GM12878 (cell line): ENCODE data around the gene BBS2. TPM values are rescaled to one million over a fixed set of nuclear protein-coding genes. Genes with fewer than 3 reads are reported as not detected.

ENCODE experiments used
- ATAC-seq: fragments of 200-7000 bp; cut with Tn5 transposase; 3 replicates; pipeline ENCODE4 v1.9.1; 2020; ENCODE audit warnings: mild to moderate bottlenecking, moderate library complexity
- BruUV-seq: library from RNA; stranded (reverse); fragments of 400-500 nt; replicated peaks from 2 replicates; lab custom pipeline; 2021; lab: Mats Ljungman, UMichigan
- CTCF ChIA-PET: fragments of 300-600 bp; sonication (Branson Sonifier 250); formaldehyde crosslinking; extraction: SDS; loops from one replicate; lab custom pipeline; 2021; ENCODE audit warnings: inconsistent platforms; lab: Yijun Ruan, JAX
- POLR2A ChIA-PET: fragments of 350-600 bp; formaldehyde crosslinking; extraction: SDS; loops from one replicate; lab custom pipeline; 2021; ENCODE audit warnings: inconsistent platforms; lab: Charles Lee
- RAD21 ChIA-PET: fragments of 300-600 bp; sonication (Branson Sonifier 250); formaldehyde crosslinking; loops from one replicate; lab custom pipeline; 2023; ENCODE audit warnings: antibody characterized with exemption; ENCODE audit not compliant: unreplicated experiment; lab: Charles Lee
- SMC1A ChIA-PET: fragments of 300-600 bp; sonication (Branson Sonifier 250); formaldehyde crosslinking; loops from one replicate; lab custom pipeline; 2023; ENCODE audit not compliant: unreplicated experiment, uncharacterized antibody; lab: Charles Lee
- DNase-seq: peaks from one replicate; pipeline ENCODE4 v3.0.0-alpha.2; 2011; ENCODE audit warnings: low read depth, low spot score
- FAIRE-seq: peaks from 3 replicates; lab custom pipeline; 2011; peaks lifted over from hg19 to GRCh38; lab: Jason Lieb, UNC
- H2AFZ ChIP-seq: 2 replicates; pipeline ENCODE4 v1.6.0; 2011; ENCODE audit warnings: low read depth, low read length, control low read depth; ENCODE audit not compliant: control insufficient read depth
- H3K27ac ChIP-seq: 2 replicates; pipeline ENCODE4 v1.5.1; 2011; ENCODE audit warnings: control low read depth; ENCODE audit not compliant: control insufficient read depth, insufficient read depth
- H3K27me3 ChIP-seq, 2 experiments: replicated peaks in 1 of 2; 2 replicates each; pipeline versions ENCODE4 v1.6.0 to v1.6.1; 2011; ENCODE audit warnings: low read length in 1 of 2; ENCODE audit not compliant: control insufficient read depth in 2 of 2, insufficient read depth in 2 of 2
- H3K36me3 ChIP-seq, 2 experiments: 2 replicates each; pipeline ENCODE4 v1.5.1; 2011; ENCODE audit warnings: low read length in 1 of 2; ENCODE audit not compliant: control insufficient read depth in 2 of 2, insufficient read depth in 2 of 2
- H3K4me1 ChIP-seq: 2 replicates; pipeline ENCODE4 v1.6.1; 2011; ENCODE audit warnings: mild to moderate bottlenecking, low read length, moderate library complexity, mixed read lengths; ENCODE audit not compliant: control insufficient read depth, insufficient read depth
- H3K4me2 ChIP-seq: 2 replicates; pipeline ENCODE4 v1.6.0; 2011; ENCODE audit warnings: control low read depth; ENCODE audit not compliant: control insufficient read depth, insufficient read depth
- H3K4me3 ChIP-seq: fragments of 200-600 bp; sonication (generic); 2 replicates; pipeline ENCODE4 v1.5.1; 2016
- H3K79me2 ChIP-seq: 2 replicates; pipeline ENCODE4 v1.6.0; 2011; ENCODE audit warnings: low read length; ENCODE audit not compliant: control insufficient read depth, insufficient read depth
- H3K9ac ChIP-seq: 2 replicates; pipeline ENCODE4 v1.8.0; 2011; ENCODE audit warnings: low read length, control low read depth, mixed read lengths; ENCODE audit not compliant: control insufficient read depth, insufficient read depth
- H3K9me3 ChIP-seq: replicated peaks from 3 replicates; pipeline ENCODE4 v1.5.1; 2011; ENCODE audit warnings: mild to moderate bottlenecking, low read length; ENCODE audit not compliant: control insufficient read depth, insufficient read depth
- H4K20me1 ChIP-seq: 2 replicates; pipeline ENCODE4 v1.6.0; 2011; ENCODE audit not compliant: control insufficient read depth, insufficient read depth
- ASH2L ChIP-seq: fragments of 300-600, 200-600 bp; sonication (generic); IDR thresholded peaks from 2 replicates; pipeline ENCODE4 v1.6.1; 2017; ENCODE audit warnings: low read depth, mild to moderate bottlenecking, borderline replicate concordance
- BACH1 ChIP-seq: fragments of 450-650 bp; IDR thresholded peaks from 2 replicates; pipeline ENCODE4 v1.6.1; 2017; ENCODE audit warnings: mild to moderate bottlenecking, borderline replicate concordance
- CEBPB ChIP-seq, 2 experiments: fragments of 150-350 bp in 1 of 2; IDR thresholded peaks; 2 replicates each; pipeline ENCODE4 v1.6.1; 2012 to 2014; ENCODE audit warnings: low read depth in 2 of 2, low read length in 2 of 2, borderline replicate concordance in 1 of 2, inconsistent platforms in 1 of 2
- CHD4 ChIP-seq: fragments of 200-600 bp; sonication (generic); IDR thresholded peaks from 2 replicates; pipeline ENCODE4 v1.6.1; 2016; ENCODE audit warnings: mild to moderate bottlenecking
- CREB1 ChIP-seq: IDR thresholded peaks from 2 replicates; pipeline ENCODE4 v1.6.1; 2012; ENCODE audit warnings: low read depth, mild to moderate bottlenecking, inconsistent platforms
- ETV6 ChIP-seq, 2 experiments: fragments of 450-650 bp in 1 of 2; IDR thresholded peaks in 1 of 2; conservative IDR thresholded peaks in 1 of 2; 2 replicates each; pipeline ENCODE4 v1.6.1; 2014; ENCODE audit warnings: antibody characterized with exemption in 1 of 2, borderline replicate concordance in 1 of 2, low read depth in 1 of 2, mild to moderate bottlenecking in 1 of 2, moderate library complexity in 1 of 2
- JUNB ChIP-seq: IDR thresholded peaks from 2 replicates; pipeline ENCODE4 v1.6.1; 2016; ENCODE audit warnings: antibody characterized with exemption, mild to moderate bottlenecking
- SIX5 ChIP-seq: IDR thresholded peaks from 2 replicates; pipeline ENCODE4 v1.6.1; 2011; ENCODE audit warnings: mild to moderate bottlenecking, low read depth, low read length, moderate library complexity; ENCODE audit not compliant: severe bottlenecking
- STAT3 ChIP-seq: IDR thresholded peaks from 2 replicates; pipeline ENCODE4 v1.6.1; 2011; ENCODE audit warnings: low read depth, low read length, improper control_type of control experiment
- ZNF384 ChIP-seq: IDR thresholded peaks from 2 replicates; pipeline ENCODE4 v1.6.1; 2012; ENCODE audit warnings: low read depth, mild to moderate bottlenecking, low read length, improper control_type of control experiment, borderline replicate concordance
- ZNF622 ChIP-seq: fragments of 450-650 bp; IDR thresholded peaks from 2 replicates; pipeline ENCODE4 v1.6.1; 2017; ENCODE audit warnings: mild to moderate bottlenecking, inconsistent platforms
- ZSCAN29 ChIP-seq: fragments of 450-650 bp; IDR thresholded peaks from 2 replicates; pipeline ENCODE4 v1.6.1; 2017; ENCODE audit warnings: mild to moderate bottlenecking, moderate library complexity
- in situ Hi-C: fragments of 300-500 bp; cut with MboI; formaldehyde crosslinking; loops from 9 replicates; pipeline ENCODE4 v1.14.3; 2018; ENCODE audit warnings: mixed read lengths
- intact Hi-C: fragments of 100-400 bp; cut with micrococcal nuclease; formaldehyde crosslinking; loops from one replicate; pipeline ENCODE4 v1.14.2; 2022; ENCODE audit not compliant: unreplicated experiment
- polyA plus RNA-seq, 11 experiments: library from polyadenylated mRNA; depleted of rRNA in 4 of 11; unstranded in 6 of 11; stranded (reverse) in 5 of 11; fragments of >200 nt; fragmentation: Nextera tagmentation in 4 of 11; fragmentation: Illumina TruSeq in 1 of 11; extraction: Ambion mirVana in 4 of 11; extraction: Trizol in 1 of 11; gene quantifications; 1 replicate in 1 of 11; 2 replicates in 10 of 11; pipeline versions ENCODE4 v1.2.1 to v1.2.3, GENCODE V29; 2011 to 2016; ENCODE audit warnings: inconsistent platforms in 2 of 11, missing spikeins in 2 of 11, low read depth in 1 of 11
- total RNA-seq, 4 experiments: library from RNA; depleted of rRNA in 3 of 4; stranded (reverse); fragments of >200 nt in 3 of 4; fragmentation: Illumina TruSeq in 1 of 4; extraction: Trizol in 1 of 4; gene quantifications; 2 replicates each; pipeline versions ENCODE4 v1.2.1 to v1.2.3, GENCODE V29; 2013 to 2021
- TF ChIP-seq, protein P1 (sequence below): IDR thresholded peaks from 2 replicates; pipeline ENCODE4 v1.6.1; 2012; ENCODE audit warnings: low read depth, low read length, improper control_type of control experiment
- TF ChIP-seq, protein P2 (sequence below): fragments of 150-350 bp; IDR thresholded peaks from 2 replicates; pipeline ENCODE4 v1.6.1; 2016; ENCODE audit warnings: low read depth, low read length

Gene BBS2
- total and polyA plus RNA-seq, 10 of the 15 experiments (the other 5 are each of a cell fraction or from before 2014, with no cell fraction given), result 4.9 to 38.3 (median 16.4) TPM

DNA sequence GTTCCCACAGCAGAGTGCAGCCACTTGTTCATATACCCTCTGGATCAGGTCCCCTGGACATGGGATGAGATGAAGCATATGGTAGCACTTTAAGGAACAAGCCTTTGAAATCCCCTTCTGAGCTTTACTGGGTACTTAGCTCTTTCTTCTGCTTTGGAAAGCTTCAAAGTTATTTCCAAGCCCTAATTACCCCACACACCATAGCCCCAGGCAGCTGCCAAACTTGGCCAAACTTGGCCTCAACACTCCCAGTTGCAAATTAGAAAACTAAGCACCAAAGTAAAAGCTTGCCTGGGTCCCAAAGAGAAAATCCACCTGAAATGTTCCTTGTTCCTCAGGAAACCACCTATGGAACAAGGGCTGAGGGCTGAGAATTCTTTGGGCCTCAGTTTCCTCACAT lies 29.3 kb upstream of the BBS2 start:
- no peak overlapping the region for H3K4me3 ChIP-seq
- intact Hi-C loops (no loop called here), in situ Hi-C loops (no loop called here)
- no TSS peak for BruUV-seq
- H3K9ac ChIP-seq, result no peak overlapping the region
- FAIRE-seq (no peak), ATAC-seq (no peak)
- ChIA-PET POLR2A (no interaction called here), CTCF (interaction anchor here (1.2 kb wide), 1 partner anchor 27 kb away, joined by 6 read pairs; no protein-coding TSS in a partner anchor), SMC1A (no interaction called here), RAD21 (interaction anchor here (1.3 kb wide), 1 partner anchor 153 kb away, joined by 3 read pairs; no protein-coding TSS in a partner anchor)
- H3K4me1 ChIP-seq, result peaks cover 7% of the 10 kb centered on the region
- no peak overlapping the region for H3K4me2 ChIP-seq
- no peaks in the 10 kb centered on the region for H3K9me3 ChIP-seq
- no peak overlapping the region for H2AFZ ChIP-seq
- H3K27ac ChIP-seq, result no peak overlapping the region
- no peaks in the 10 kb centered on the region for H3K36me3 ChIP-seq
- no peaks in the 10 kb centered on the region for H4K20me1 ChIP-seq
- TF ChIP-seq, protein P1, sequence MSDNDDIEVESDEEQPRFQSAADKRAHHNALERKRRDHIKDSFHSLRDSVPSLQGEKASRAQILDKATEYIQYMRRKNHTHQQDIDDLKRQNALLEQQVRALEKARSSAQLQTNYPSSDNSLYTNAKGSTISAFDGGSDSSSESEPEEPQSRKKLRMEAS, result no peak
- TF ChIP-seq ASH2L (no peak), ZNF384 (no peak), CHD4 (no peak), BACH1 (no peak), CEBPB (IDR thresholded peaks at IDR 0.05; ENCODE audit: borderline replicate concordance in 1 of 2, low read depth in 2 of 2, low read length in 2 of 2) (no peak), STAT3 (no peak), CREB1 (no peak), ETV6 (conservative IDR thresholded peaks at IDR 0.05 in 1 of 2, IDR thresholded peaks at IDR 0.05 in 1 of 2; ENCODE audit: borderline replicate concordance in 1 of 2, low read depth in 1 of 2) (no peak), SIX5 (no peak), ZSCAN29 (no peak), JUNB (no peak), ZNF622 (no peak)
- TF ChIP-seq, protein P2, sequence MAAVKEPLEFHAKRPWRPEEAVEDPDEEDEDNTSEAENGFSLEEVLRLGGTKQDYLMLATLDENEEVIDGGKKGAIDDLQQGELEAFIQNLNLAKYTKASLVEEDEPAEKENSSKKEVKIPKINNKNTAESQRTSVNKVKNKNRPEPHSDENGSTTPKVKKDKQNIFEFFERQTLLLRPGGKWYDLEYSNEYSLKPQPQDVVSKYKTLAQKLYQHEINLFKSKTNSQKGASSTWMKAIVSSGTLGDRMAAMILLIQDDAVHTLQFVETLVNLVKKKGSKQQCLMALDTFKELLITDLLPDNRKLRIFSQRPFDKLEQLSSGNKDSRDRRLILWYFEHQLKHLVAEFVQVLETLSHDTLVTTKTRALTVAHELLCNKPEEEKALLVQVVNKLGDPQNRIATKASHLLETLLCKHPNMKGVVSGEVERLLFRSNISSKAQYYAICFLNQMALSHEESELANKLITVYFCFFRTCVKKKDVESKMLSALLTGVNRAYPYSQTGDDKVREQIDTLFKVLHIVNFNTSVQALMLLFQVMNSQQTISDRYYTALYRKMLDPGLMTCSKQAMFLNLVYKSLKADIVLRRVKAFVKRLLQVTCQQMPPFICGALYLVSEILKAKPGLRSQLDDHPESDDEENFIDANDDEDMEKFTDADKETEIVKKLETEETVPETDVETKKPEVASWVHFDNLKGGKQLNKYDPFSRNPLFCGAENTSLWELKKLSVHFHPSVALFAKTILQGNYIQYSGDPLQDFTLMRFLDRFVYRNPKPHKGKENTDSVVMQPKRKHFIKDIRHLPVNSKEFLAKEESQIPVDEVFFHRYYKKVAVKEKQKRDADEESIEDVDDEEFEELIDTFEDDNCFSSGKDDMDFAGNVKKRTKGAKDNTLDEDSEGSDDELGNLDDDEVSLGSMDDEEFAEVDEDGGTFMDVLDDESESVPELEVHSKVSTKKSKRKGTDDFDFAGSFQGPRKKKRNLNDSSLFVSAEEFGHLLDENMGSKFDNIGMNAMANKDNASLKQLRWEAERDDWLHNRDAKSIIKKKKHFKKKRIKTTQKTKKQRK, result no peak
- TF ChIP-seq, all 136 proteins: peak for 0
- Histone ChIP-seq H3K79me2 (no peaks in the 10 kb centered on the region), H3K27me3 (peaks cover 0 to 2% of the 10 kb centered on the region in 2 experiments; a peak in 1 of 4 replicates)
- DNase-seq, result no peak
